Stimulated activated CD8-positive, alpha-beta memory T cell treated with anti-CD3 and anti-CD28 coated beads, Interleukin-15, amount 100 ng/mL, for 48 hours (primary cell): Measurements from ENCODE around the gene PDE6G.

Source experiments
- DNase-seq, 2 donors: peaks; one replicate each; pipeline ENCODE4 v3.0.0-alpha.2; 2020; ENCODE audit warnings: low read depth in 2 of 2

Gene PDE6G

GRCh38 chr17:81656118-81656743 is at the start of gene PDE6G:
Gene PDE6G (minus strand): TSS chr17:81656542. CDS start chr17:81653305, 3,237 bp downstream.
- DNase-seq: no peak

- no peak for DNase-seq
These were observed 49.3 kb upstream of the PDE6G start for GRCh38 chr17:81705518-81706231.

GRCh38 chr17:81703747-81704654 is 47.7 kb upstream of the PDE6G start:
- no peak for DNase-seq

GRCh38 chr17:81702934-81703746 is 46.8 kb upstream of the PDE6G start, which contains the start of gene MRPL12:
Gene MRPL12 (plus strand): TSS chr17:81703367. CDS start chr17:81703502, 135 bp downstream.
- peak; percentile 85 to 86 for DNase-seq

- DNase-seq: no peak
These were observed 45.1 kb upstream of the PDE6G start for GRCh38 chr17:81701288-81702071.

GRCh38 chr17:81700353-81701287 is 44.3 kb upstream of the PDE6G start:
- DNase-seq: no peak

- DNase-seq: no peak
These were observed 41.1 kb upstream of the PDE6G start for GRCh38 chr17:81697261-81698044.

GRCh38 chr17:81696218-81696941 is 40.0 kb upstream of the PDE6G start:
- DNase-seq: no peak

- no peak for DNase-seq
These were observed 39.5 kb upstream of the PDE6G start for GRCh38 chr17:81695801-81696200.

GRCh38 chr17:81695211-81695610 is 38.9 kb upstream of the PDE6G start:
- no peak for DNase-seq

- no peak for DNase-seq
These were observed 38.5 kb upstream of the PDE6G start for GRCh38 chr17:81694810-81695209.

- no peak for DNase-seq
These were observed 37.3 kb upstream of the PDE6G start for GRCh38 chr17:81693509-81694210.

- no peak for DNase-seq
These were observed 35.3 kb upstream of the PDE6G start for GRCh38 chr17:81691608-81692007.

- DNase-seq: no peak
These were observed 34.9 kb upstream of the PDE6G start for GRCh38 chr17:81691196-81691595.

- no peak for DNase-seq
These were observed 34.2 kb upstream of the PDE6G start for GRCh38 chr17:81690549-81690948.

GRCh38 chr17:81690066-81690465 is 33.7 kb upstream of the PDE6G start:
- DNase-seq: no peak

GRCh38 chr17:81688616-81689015 is 32.3 kb upstream of the PDE6G start:
- no peak for DNase-seq
